A673 (cell line): Measurements from ENCODE around the gene ABTB1.

Source experiments
- EZH2 ChIP-seq: fragments of 200-600 bp; sonication (generic); IDR thresholded peaks from 2 replicates; pipeline ENCODE4 v1.6.1; 2017; ENCODE audit warnings: borderline replicate concordance, low read depth, mild to moderate bottlenecking, mixed read lengths, antibody characterized with exemption, low read length; ENCODE audit not compliant: poor library complexity, severe bottlenecking
- TF ChIP-seq, protein P1 (sequence below): fragments of 300-800, 200-600 bp; sonication (generic); conservative IDR thresholded peaks from 2 replicates; pipeline ENCODE4 v1.5.1; 2017; ENCODE audit warnings: low read depth, mild to moderate bottlenecking, antibody characterized with exemption, low read length, moderate library complexity, mixed read lengths

DNA sequence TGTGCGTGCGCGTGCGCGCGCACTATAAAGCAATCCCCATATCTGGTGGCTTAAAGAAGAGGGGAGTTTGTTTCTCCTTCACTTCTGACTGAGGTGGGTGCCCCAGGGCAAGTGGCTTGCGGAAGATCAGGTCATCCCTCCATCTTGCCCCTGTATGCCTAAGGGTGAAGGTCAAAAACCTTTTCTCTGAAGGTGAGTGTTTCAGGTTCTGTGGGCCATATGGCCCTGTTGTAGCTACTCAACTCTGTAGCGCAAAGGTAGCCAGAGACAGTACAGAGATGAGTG, 5.5 kb downstream of the ABTB1 start:
- TF ChIP-seq, protein P1, sequence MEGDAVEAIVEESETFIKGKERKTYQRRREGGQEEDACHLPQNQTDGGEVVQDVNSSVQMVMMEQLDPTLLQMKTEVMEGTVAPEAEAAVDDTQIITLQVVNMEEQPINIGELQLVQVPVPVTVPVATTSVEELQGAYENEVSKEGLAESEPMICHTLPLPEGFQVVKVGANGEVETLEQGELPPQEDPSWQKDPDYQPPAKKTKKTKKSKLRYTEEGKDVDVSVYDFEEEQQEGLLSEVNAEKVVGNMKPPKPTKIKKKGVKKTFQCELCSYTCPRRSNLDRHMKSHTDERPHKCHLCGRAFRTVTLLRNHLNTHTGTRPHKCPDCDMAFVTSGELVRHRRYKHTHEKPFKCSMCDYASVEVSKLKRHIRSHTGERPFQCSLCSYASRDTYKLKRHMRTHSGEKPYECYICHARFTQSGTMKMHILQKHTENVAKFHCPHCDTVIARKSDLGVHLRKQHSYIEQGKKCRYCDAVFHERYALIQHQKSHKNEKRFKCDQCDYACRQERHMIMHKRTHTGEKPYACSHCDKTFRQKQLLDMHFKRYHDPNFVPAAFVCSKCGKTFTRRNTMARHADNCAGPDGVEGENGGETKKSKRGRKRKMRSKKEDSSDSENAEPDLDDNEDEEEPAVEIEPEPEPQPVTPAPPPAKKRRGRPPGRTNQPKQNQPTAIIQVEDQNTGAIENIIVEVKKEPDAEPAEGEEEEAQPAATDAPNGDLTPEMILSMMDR, result no peak
- no peak for TF ChIP-seq EZH2
